22Rv1 (cell line): ENCODE data around the gene SCGB1D4.

Experiments used
- CTCF ChIP-seq: fragments of 450-650 bp; IDR thresholded peaks from 2 replicates; pipeline ENCODE4 v1.5.1; 2017; ENCODE audit warnings: mild to moderate bottlenecking
- ZFX ChIP-seq: fragments of 450-650 bp; IDR thresholded peaks from 2 replicates; pipeline ENCODE4 v1.6.1; 2017; ENCODE audit warnings: antibody characterized with exemption, borderline replicate concordance

GRCh38 chr11:62280452-62280851 is 18.4 kb downstream of the SCGB1D4 start:
- TF ChIP-seq CTCF (no peak), ZFX (no peak)
